GM06990 (cell line): Measurements from ENCODE around the gene ATF6.

ENCODE experiments used
- DNase-seq: peaks from one replicate; pipeline ENCODE4 v3.0.0-alpha.2; 2011; ENCODE audit not compliant: insufficient read length; ENCODE audit errors: extremely low read depth
- H3K27me3 ChIP-seq: replicated peaks from 2 replicates; pipeline ENCODE4 v1.6.0; 2011; ENCODE audit warnings: low read length; ENCODE audit not compliant: control insufficient read depth, insufficient read depth
- H3K36me3 ChIP-seq: 2 replicates; pipeline ENCODE4 v1.5.1; 2011; ENCODE audit warnings: low read length; ENCODE audit not compliant: control insufficient read depth, insufficient read depth
- H3K4me3 ChIP-seq: replicated peaks from 2 replicates; pipeline ENCODE4 v1.5.1; 2011; ENCODE audit warnings: low read depth, mild to moderate bottlenecking, control low read depth, low read length
- CTCF ChIP-seq: IDR thresholded peaks from 2 replicates; pipeline ENCODE4 v1.5.1; 2011; ENCODE audit warnings: low read length, control low read depth, mild to moderate bottlenecking, inconsistent platforms; ENCODE audit not compliant: insufficient read depth, poor library complexity, severe bottlenecking

ATF6 gene

GRCh38 chr1:161985301-161985822 is 219.2 kb downstream of the ATF6 start:
- Histone ChIP-seq H3K36me3 (no peaks in the 10 kb centered on the region), H3K27me3 (peaks cover 5% of the 10 kb centered on the region), H3K4me3 (no peak overlapping the region)
- DNase-seq: no peak
- no peak for TF ChIP-seq CTCF

- TF ChIP-seq CTCF: no peak
- DNase-seq: no peak
- H3K4me3 ChIP-seq: no peak overlapping the region
- H3K36me3 ChIP-seq: no peaks in the 10 kb centered on the region
- 0 out of 2 replicates have a peak, but pooled peaks cover 2% of the 10 kb centered on the region for H3K27me3 ChIP-seq
Observed at GRCh38 chr1:161986328-161986727, 220.2 kb downstream of the ATF6 start.

GRCh38 chr1:161987303-161987702 is 221.2 kb downstream of the ATF6 start:
- no peak for TF ChIP-seq CTCF
- Histone ChIP-seq H3K36me3 (no peaks in the 10 kb centered on the region), H3K4me3 (no peak overlapping the region), H3K27me3 (0 out of 2 replicates have a peak, but pooled peaks cover 2% of the 10 kb centered on the region)
- no peak for DNase-seq

GRCh38 chr1:161987872-161988271 is 221.8 kb downstream of the ATF6 start:
- no peak for TF ChIP-seq CTCF
- DNase-seq: no peak
- Histone ChIP-seq H3K36me3 (no peaks in the 10 kb centered on the region), H3K4me3 (no peak overlapping the region), H3K27me3 (0 out of 2 replicates have a peak, but pooled peaks cover 2% of the 10 kb centered on the region)

- H3K4me3 ChIP-seq: no peak overlapping the region
- 0 out of 2 replicates have a peak, but pooled peaks cover 2% of the 10 kb centered on the region for H3K27me3 ChIP-seq
- no peak for TF ChIP-seq CTCF
- H3K36me3 ChIP-seq: no peaks in the 10 kb centered on the region
- DNase-seq: no peak
Observed at GRCh38 chr1:161988413-161988812, 222.3 kb downstream of the ATF6 start.

- no peaks in the 10 kb centered on the region for H3K36me3 ChIP-seq
- H3K4me3 ChIP-seq: no peak overlapping the region
- TF ChIP-seq CTCF: no peak
- H3K27me3 ChIP-seq: 0 out of 2 replicates have a peak, but pooled peaks cover 2% of the 10 kb centered on the region
- no peak for DNase-seq
Observed at GRCh38 chr1:161989108-161989507, 223.0 kb downstream of the ATF6 start.
